ENCODE results near the gene KCTD12. TPM values are rescaled to one million over a fixed set of nuclear protein-coding genes. Genes with fewer than 3 reads are reported as not detected.

KCTD12 gene
- total RNA-seq, 1 experiment from 2014 or later, result 6.7 TPM

Other genes starting within 250 kb of the KCTD12 start
- not detected in 3 replicates for gene ACOD1, start 62.1 kb upstream of the KCTD12 start, total RNA-seq (2021)
- 9.2 to 11.9 TPM (median 9.3 TPM) in 3 replicates for gene CLN5, start 105.7 kb upstream of the KCTD12 start, total RNA-seq (2021)
- gene FBXL3, start 140.8 kb upstream of the KCTD12 start, total RNA-seq (2021), result 9.9 to 10.4 TPM (median 9.9 TPM) in 3 replicates

Measured in WTC11 (cell line).